Measurements from ENCODE around the gene FASN. TPM values are rescaled to one million over a fixed set of nuclear protein-coding genes. Genes with fewer than 3 reads are reported as not detected.

Gene FASN
- total RNA-seq, 1 donor from 2014 or later: 181 TPM

- intact Hi-C loops (cut with micrococcal nuclease): no loop called here
Observed at GRCh38 chr17:82059272-82060000, 38.6 kb downstream of the FASN start.

DNA sequence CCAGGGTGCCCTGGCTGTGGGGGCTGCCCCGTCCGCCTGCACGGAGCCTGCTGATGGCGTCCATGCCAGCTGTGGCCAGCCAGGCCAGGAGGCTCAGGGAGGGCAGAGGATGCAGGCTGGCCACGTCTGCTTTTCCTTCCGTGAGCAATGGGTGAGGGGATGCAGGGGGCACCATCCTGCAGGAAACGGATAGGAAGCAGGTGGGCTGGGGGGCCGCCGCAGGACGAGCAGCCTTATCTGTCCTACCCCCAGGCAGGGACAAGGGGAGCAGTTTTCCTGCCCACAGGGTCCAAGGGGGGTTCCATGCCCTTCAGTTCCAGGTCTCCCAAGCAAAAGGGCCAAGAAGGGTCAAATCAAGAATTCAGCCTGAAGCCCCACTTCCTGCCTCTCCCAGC lies 39.2 kb downstream of the FASN start:
- intact Hi-C loops (cut with micrococcal nuclease): no loop called here

DNA sequence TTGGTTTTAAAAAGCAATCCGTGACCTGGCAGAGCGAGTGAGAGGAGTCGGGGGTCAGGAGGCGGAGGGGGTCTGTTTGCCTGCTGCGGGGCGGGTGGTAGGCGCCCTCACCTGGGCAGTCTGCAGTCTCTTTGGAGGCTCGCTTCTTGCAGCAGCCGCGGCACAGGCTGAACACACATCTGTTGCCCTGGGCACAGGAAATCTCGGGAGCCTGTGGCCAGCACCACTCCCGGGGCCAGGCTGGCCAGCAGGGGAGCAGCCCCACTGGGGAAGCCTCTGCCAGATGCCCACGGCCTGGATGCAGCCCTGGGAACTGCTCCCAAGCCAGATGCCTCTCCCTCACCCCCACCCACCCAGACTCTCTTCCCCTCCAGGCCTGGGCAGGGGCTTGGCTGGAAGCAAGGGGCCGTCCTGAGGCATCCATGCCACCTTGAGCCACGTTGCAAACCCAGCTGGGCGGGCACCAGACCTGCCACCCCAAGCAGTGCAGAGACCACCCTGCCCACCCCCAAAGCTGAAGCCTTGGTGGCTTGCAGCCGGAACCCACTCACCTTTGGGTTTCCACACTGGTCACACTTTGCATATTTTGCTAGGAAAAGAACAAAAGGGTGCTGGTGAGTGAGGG lies 39.7 kb downstream of the FASN start:
- intact Hi-C loops (cut with micrococcal nuclease): no loop called here

DNA sequence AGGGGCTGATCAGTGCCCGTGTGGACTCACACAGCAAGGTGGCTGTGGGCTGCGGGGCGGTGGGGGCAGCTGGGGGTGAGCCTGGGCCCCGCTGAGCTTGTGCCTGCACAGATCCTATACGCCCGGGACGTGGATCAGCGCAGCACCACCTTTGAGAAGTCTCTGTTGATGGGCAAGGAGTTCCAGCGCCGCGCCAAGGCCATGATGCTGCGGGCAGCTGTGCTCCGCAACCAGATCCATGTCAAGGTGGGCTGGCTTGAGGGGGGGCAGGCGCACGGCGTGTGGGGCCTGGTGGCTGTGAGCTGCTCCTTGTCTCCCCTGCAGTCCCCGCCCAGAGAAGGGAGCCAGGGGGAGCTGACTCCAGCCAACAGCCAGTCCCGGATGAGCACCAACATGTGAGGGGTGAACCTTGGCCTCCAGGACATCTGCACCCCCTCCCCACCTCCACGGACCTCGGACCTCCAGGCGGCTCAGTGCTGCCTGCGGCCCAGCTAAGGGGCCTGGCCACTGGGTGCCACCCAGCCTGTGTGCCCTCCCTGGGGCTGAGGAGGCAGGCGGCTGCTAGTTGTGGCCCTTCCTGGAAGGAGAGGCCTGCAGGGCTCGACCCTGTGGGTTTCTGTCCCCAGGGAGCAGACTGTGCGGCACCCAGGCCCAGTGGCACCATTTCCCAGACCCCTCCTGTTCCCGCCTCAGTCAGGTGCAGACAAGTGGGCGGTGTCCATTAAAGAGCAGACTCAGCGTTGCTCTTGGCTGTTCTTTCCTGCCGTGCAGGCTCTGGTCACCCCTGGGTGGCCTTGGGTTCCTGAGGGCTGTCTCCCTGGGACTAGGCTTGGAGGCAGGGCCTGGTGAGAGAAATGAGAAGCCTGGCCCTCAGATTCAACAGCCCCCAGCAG lies 41.1 kb downstream of the FASN start:
- intact Hi-C loops (cut with micrococcal nuclease): no loop called here

DNA sequence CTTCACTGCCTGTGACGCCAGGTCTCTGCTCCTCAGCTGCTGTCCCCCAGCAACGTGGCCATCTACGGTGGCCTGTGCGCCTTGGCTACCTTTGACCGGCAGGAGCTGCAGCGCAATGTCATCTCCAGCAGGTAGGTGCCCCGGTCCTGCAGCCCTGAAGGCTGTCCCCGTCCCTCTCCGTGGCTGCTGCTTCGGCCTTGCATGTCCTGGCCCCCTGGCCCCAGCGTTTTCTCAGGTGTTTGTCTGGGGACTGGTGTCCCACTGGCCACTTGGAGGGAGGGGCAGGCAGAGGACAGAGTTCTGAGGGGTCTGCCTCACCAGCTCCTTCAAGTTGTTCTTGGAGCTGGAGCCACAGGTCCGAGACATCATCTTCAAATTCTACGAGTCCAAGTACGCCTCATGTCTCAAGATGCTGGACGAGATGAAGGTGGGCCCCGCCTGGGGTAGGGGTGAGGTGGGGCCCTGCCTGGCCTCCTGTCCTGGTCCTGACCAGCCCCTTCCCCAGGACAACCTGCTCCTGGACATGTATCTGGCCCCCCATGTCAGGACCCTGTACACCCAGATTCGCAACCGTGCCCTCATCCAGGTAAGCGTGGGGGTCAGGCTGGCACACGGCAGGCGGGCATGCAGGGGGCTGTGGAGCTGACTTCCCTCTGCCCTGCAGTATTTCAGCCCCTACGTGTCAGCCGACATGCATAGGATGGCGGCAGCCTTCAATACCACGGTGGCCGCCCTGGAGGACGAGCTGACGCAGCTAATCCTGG lies 41.9 kb downstream of the FASN start:
- intact Hi-C loops (cut with micrococcal nuclease): no loop called here

DNA sequence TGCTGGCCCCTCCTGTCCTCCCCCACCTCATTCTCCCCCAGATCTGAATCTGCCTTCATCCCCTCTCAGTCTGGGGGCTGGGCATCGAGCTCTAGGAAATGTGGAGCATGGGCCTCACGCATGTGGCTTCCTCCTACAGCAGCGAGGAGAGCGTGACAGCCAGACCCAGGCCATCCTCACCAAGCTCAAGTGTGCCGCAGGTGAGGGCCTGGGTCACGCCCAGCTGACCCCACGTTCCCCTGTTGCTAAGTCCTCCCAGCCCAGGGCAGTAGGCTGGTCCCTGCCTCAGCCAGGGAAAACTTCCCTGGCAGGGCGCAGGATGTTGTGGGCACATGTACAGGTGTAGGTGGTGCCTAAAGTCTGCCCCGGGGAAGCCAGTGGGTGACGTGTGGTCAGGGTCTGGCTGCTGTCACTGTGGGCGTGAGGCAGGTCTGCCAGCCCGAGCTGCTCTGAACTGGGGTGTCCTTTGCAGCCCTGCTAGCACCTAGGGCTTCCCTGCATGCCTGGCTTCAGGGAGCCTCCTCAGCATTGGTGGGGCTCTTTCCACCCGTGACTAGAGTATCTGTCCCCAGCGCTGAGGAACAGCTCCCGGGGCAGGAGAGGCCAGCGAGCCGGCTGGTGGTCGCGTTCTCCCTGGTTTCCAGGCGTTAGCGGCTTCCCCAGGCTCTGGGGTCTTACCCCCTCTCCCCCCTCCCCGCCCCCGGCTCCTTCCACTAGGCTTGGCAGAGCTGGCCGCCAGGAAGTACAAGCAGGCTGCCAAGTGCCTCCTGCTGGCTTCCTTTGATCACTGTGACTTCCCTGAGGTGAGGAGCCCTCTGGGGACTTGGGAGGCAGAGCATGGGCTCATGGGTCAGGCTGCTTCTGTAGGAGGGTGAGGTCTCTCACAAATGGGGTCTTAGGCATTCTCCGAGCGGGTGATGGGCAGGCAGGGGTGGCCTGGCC lies 42.7 kb downstream of the FASN start:
- intact Hi-C loops (cut with micrococcal nuclease): no loop called here

DNA sequence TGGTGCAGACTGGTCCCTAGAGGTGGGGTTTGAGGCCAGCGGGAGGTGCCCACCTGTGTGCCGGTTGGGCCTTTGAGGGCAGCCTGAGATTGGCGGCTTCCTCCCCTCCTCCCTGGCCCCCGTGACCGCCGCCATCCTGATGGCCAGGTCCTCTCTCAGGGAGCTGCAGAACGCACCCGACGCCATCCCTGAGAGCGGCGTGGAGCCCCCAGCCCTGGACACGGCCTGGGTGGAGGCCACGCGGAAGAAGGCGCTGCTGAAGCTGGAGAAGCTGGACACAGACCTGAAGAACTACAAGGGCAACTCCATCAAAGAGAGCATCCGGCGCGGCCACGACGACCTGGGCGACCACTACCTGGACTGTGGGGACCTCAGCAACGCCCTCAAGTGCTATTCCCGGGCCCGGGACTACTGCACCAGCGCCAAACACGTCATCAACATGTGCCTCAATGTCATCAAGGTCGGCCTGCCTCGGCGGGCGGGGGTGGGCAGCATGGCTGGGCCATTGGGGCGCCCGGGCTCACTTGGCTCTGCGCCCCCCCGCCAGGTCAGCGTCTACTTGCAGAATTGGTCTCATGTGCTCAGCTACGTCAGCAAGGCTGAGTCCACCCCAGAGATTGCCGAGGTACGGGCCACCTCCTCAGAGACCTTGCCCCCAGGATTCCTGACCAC lies 43.5 kb downstream of the FASN start:
- intact Hi-C loops (cut with micrococcal nuclease): no loop called here

GRCh38 chr17:82053556-82054263 lies 44.3 kb downstream of the FASN start:
- intact Hi-C loops (cut with micrococcal nuclease): no loop called here

- intact Hi-C loops (cut with micrococcal nuclease): no loop called here
Observed at GRCh38 chr17:82053130-82053529, 44.9 kb downstream of the FASN start.

- intact Hi-C loops (cut with micrococcal nuclease): no loop called here
Observed at GRCh38 chr17:82052638-82053059, 45.4 kb downstream of the FASN start.

- intact Hi-C loops (cut with micrococcal nuclease): loop anchor here (1.0 kb wide), 1 partner anchor 46 kb away; the partner anchor contains the start of gene FASN
Observed at GRCh38 chr17:82051776-82052637, 46.0 kb downstream of the FASN start, which contains the start of the genes GPS1 and RFNG. GPS1 (plus strand) TSS chr17:82051898; CDS start chr17:82051932, 34 bp downstream. RFNG (minus strand) TSS chr17:82051811; CDS start chr17:82051766, 45 bp downstream.

DNA sequence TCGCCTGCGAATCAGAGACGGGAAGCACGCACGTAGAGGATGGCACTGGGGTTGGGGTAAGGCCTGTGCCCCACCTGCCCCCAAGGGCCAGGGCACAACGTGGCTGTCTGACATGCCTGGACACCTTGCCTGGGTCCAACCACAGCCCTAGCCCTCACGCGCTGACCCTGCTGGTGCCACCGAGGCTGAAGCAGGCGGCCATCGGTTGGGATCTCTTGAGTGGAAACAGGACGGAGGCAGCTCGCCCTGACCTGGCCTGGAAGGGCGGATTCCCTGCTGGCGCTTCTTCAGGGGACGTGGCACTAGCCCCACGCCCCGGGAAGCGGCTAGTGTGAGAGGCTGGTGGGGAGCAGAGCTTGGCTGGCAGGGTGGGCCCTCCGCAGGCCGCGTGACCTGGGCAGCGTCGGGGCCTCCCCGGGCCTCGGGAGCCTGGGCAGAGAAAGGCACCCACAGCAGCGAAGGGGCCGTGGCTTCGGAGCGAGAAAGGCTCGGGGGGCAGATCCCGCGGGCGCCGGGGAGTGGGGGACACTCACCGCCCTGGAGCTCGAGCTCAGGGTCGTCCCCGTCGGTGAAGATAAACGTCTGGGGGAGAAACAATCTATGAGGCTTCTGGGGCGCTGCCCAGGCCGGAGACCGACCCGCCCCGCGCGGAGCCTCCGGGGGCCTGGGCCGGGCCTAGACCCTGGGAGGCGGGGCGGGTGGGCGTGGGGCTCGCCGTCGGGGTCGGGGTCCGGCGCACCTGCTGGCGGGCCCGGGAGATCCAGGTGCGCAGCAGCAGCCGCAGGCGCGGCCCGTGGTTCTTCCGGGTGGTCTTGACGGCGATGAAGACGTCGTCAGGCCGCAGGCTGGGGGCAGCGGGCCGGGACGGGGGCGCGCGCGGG lies 47.0 kb downstream of the FASN start:
- intact Hi-C loops (cut with micrococcal nuclease): loop anchor here (1.0 kb wide), 1 partner anchor 47 kb away; the partner anchor contains the start of gene FASN

- intact Hi-C loops (cut with micrococcal nuclease): no loop called here
Observed at GRCh38 chr17:82050152-82050760, 47.8 kb downstream of the FASN start.

DNA sequence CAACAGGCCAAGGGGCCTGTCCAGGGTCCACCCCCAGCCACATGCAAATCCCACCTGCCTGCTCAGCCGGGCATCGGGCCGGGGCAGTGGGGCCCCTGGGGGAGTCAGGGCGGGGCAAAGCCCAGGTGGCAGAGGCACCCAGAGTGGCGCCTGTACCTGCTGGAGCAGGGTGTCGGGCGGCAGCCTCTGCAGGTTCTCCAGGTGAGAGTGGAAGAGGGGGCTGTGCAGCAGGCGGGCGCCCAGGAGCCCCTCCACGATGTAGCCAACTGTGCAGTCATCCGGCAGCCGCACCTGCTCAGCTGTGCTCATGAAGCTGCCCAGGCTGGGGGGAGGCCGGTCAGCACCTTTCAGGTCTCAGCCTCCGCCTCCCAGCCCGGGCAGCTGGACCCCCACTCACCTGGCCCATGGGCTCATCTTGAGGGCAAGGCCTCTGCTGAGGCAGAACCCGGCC lies 48.5 kb downstream of the FASN start:
- intact Hi-C loops (cut with micrococcal nuclease): no loop called here

DNA sequence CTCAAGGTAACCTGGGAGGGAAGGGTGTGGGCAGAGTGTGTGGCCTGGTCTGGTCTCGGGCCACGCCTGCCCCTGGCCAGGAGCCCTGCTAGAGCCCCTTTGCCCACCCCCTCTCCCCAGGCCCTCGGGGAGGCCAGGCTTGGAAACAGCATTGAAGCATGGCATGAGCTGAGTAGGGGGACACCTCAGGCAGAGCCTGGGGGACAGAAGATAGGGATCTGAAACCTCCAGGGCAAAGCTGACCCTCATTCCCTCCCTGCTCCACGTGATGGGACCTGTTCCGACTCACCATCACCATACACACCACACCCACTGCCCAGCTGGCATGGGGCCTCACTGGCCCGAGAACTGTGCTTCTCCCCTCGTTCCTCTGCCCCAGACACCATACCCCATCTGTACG lies 48.9 kb downstream of the FASN start:
- intact Hi-C loops (cut with micrococcal nuclease): no loop called here

- intact Hi-C loops (cut with micrococcal nuclease): no loop called here
Observed at GRCh38 chr17:82048571-82048971, 49.5 kb downstream of the FASN start.
